K562 (cell line): Measurements from ENCODE around the gene SPINK4. TPM values are rescaled to one million over a fixed set of nuclear protein-coding genes. Genes with fewer than 3 reads are reported as not detected.

Source experiments
- ATF4 ChIP-seq: fragments of 450-650 bp; formaldehyde crosslinking; IDR thresholded peaks from 2 replicates; pipeline ENCODE4 v1.4.0; 2022; ENCODE audit warnings: mild to moderate bottlenecking, moderate library complexity
- CHD2 ChIP-seq: IDR thresholded peaks from 2 replicates; pipeline ENCODE4 v1.6.1; 2011; ENCODE audit warnings: low read depth, low read length
- COPS2 ChIP-seq: fragments of 450-650 bp; conservative IDR thresholded peaks from 2 replicates; pipeline ENCODE4 v1.6.1; 2016; ENCODE audit warnings: mild to moderate bottlenecking, moderate library complexity
- ELF2 ChIP-seq: fragments of 250-450 bp; sonication (Bioruptor Pico); IDR thresholded peaks from 2 replicates; pipeline ENCODE4 v1.5.0; 2021; ENCODE audit warnings: mild to moderate bottlenecking
- GABPA ChIP-seq: fragments of 200-800 bp; sonication (Bioruptor generic); conservative IDR thresholded peaks from 2 replicates; pipeline ENCODE4 v1.6.1; 2016; ENCODE audit warnings: low read depth, missing genetic modification characterization, missing compliant biosample characterization
- MBD2 ChIP-seq: sonication (generic); IDR thresholded peaks from 2 replicates; pipeline ENCODE4 v1.6.1; 2016; ENCODE audit warnings: low read depth, borderline replicate concordance
- MTA2 ChIP-seq: fragments of 450-650 bp; IDR thresholded peaks from 2 replicates; pipeline ENCODE4 v1.6.1; 2016; ENCODE audit warnings: low read depth
- MTF1 ChIP-seq: fragments of 250-450 bp; sonication (Bioruptor Pico); IDR thresholded peaks from 2 replicates; pipeline ENCODE4 v1.9.0; 2021; ENCODE audit warnings: moderate library complexity, mild to moderate bottlenecking, inconsistent platforms, borderline replicate concordance
- POLR2B ChIP-seq: fragments of 450-650 bp; IDR thresholded peaks from 2 replicates; pipeline ENCODE4 v1.6.1; 2018; ENCODE audit warnings: low read depth; ENCODE audit not compliant: partially characterized antibody
- POLR2H ChIP-seq: IDR thresholded peaks from 2 replicates; pipeline ENCODE4 v1.6.1; 2016; ENCODE audit warnings: missing genetic modification characterization, low read depth, mild to moderate bottlenecking, control low read depth, missing compliant biosample characterization, moderate library complexity
- RFX7 ChIP-seq: fragments of 250-450 bp; sonication (Bioruptor Pico); IDR thresholded peaks from 2 replicates; pipeline ENCODE4 v1.5.1; 2021; ENCODE audit warnings: mild to moderate bottlenecking
- SREBF2 ChIP-seq: sonication (generic); formaldehyde crosslinking; IDR thresholded peaks from 2 replicates; pipeline ENCODE4 v1.4.0; 2020; ENCODE audit warnings: mild to moderate bottlenecking, missing genetic modification reagents
- SRF ChIP-seq, 2 experiments: fragments of 250-450, 450-650 bp in 1 of 2; sonication (Bioruptor Pico) in 1 of 2; sonication (generic) in 1 of 2; formaldehyde crosslinking; IDR thresholded peaks; 2 replicates each; pipeline versions ENCODE4 v1.5.0 to v1.5.1; 2020 to 2022; ENCODE audit warnings: mild to moderate bottlenecking in 1 of 2, missing genetic modification reagents in 1 of 2
- SRSF1 ChIP-seq: fragments of 200-400 bp; formaldehyde crosslinking; IDR thresholded peaks from 2 replicates; pipeline ENCODE4 v1.6.1; 2017; ENCODE audit warnings: mild to moderate bottlenecking, low read depth, low read length, moderate library complexity
- ZBTB34 ChIP-seq: fragments of 250-450 bp; sonication (Bioruptor Pico); IDR thresholded peaks from 2 replicates; pipeline ENCODE4 v1.8.0; 2021; ENCODE audit warnings: mild to moderate bottlenecking, moderate library complexity
- ZNF24 ChIP-seq: fragments of 450-650 bp; IDR thresholded peaks from 2 replicates; pipeline ENCODE4 v1.6.1; 2016
- ZNF274 ChIP-seq: IDR thresholded peaks from 2 replicates; pipeline ENCODE4 v1.6.1; 2011; ENCODE audit warnings: low read depth, mild to moderate bottlenecking, low read length, moderate library complexity, borderline replicate concordance
- ZNF311 ChIP-seq: fragments of 250-450 bp; sonication (Bioruptor Pico); IDR thresholded peaks from 2 replicates; pipeline ENCODE4 v1.4.0; 2020; ENCODE audit warnings: mild to moderate bottlenecking, moderate library complexity
- ZNF316 ChIP-seq: fragments of 450-650 bp; IDR thresholded peaks from 2 replicates; pipeline ENCODE4 v1.6.1; 2016
- polyA plus RNA-seq, 8 experiments: library from polyadenylated mRNA; depleted of rRNA in 4 of 8; stranded (reverse) in 5 of 8; unstranded in 3 of 8; fragments of >200 nt; fragmentation: Nextera tagmentation in 2 of 8; fragmentation: Illumina TruSeq in 1 of 8; extraction: Ambion mirVana in 2 of 8; extraction: Trizol in 1 of 8; gene quantifications; 2 replicates each; pipeline versions ENCODE4 v1.2.1 to v1.2.3, GENCODE V29; 2011 to 2014; ENCODE audit warnings: inconsistent platforms in 1 of 8, missing spikeins in 1 of 8
- total RNA-seq, 7 experiments: library from RNA; depleted of rRNA in 6 of 7; stranded (reverse); fragments of >200 nt in 6 of 7; fragmentation: Illumina TruSeq in 2 of 7; extraction: Trizol in 2 of 7; gene quantifications; 2 replicates each; pipeline versions ENCODE4 v1.2.1 to v1.2.3, GENCODE V29; 2011 to 2021; ENCODE audit warnings: low replicate concordance in 1 of 7
- TF ChIP-seq, protein P1 (sequence below): sonication (generic); formaldehyde crosslinking; IDR thresholded peaks from 2 replicates; pipeline ENCODE4 v1.9.0; 2022; ENCODE audit warnings: mild to moderate bottlenecking, missing genetic modification reagents
- TF ChIP-seq, protein P2 (sequence below): fragments of 250-450 bp; sonication (Bioruptor Pico); IDR thresholded peaks from 2 replicates; pipeline ENCODE4 v1.5.0; 2021
- TF ChIP-seq, protein P3 (sequence below): sonication (generic); formaldehyde crosslinking; IDR thresholded peaks from 2 replicates; pipeline ENCODE4 v1.8.0; 2023; ENCODE audit warnings: mild to moderate bottlenecking, missing genetic modification reagents

Gene SPINK4
- total and polyA plus RNA-seq, 9 of the 15 experiments (the other 6 are each of a cell fraction or from before 2014, with no cell fraction given): 0.74 to 5.5 (median 2.1) TPM; not detected in 2

DNA sequence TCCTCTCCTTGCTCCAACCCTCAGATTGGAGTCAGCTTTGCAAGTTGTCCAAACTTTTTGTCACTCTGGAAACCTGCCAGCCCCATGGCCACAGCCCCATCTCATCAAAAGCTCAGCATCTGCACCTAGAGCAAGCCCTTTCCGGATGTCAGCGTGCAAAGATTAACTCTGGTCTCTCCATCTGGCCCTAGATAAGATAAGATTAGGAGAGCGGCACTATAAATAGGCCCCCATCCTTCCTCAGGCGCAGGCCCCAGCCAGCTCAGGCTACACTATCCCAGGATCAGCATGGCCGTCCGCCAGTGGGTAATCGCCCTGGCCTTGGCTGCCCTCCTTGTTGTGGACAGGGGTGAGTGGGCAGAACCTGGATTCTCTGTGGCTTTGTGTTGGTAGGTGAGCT, at the start of gene SPINK4 (continued):
- TF ChIP-seq, protein P1, sequence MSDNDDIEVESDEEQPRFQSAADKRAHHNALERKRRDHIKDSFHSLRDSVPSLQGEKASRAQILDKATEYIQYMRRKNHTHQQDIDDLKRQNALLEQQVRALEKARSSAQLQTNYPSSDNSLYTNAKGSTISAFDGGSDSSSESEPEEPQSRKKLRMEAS (CRISPR knock-in tag): no peak
- TF ChIP-seq ELF2 (CRISPR knock-in tag): 0 out of 2 replicates have a peak, but pooled peaks have one; percentile 39
- TF ChIP-seq CHD2: no peak
- TF ChIP-seq, protein P2, sequence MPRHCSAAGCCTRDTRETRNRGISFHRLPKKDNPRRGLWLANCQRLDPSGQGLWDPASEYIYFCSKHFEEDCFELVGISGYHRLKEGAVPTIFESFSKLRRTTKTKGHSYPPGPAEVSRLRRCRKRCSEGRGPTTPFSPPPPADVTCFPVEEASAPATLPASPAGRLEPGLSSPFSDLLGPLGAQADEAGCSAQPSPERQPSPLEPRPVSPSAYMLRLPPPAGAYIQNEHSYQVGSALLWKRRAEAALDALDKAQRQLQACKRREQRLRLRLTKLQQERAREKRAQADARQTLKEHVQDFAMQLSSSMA (CRISPR knock-in tag): no peak
- peak; percentile 91 for TF ChIP-seq MTA2
- no peak for TF ChIP-seq ZBTB34 (CRISPR knock-in tag)
- no peak for TF ChIP-seq POLR2B
- TF ChIP-seq MTF1 (CRISPR knock-in tag): no peak
- peak; percentile 68; the same call in 1 of the 2 replicates for TF ChIP-seq ZNF311 (CRISPR knock-in tag)
- TF ChIP-seq POLR2H (tag): no peak
- TF ChIP-seq SRSF1: no peak
- no peak for TF ChIP-seq ZNF316
- peak; percentile 51; the same call in 1 of the 2 replicates for TF ChIP-seq MBD2
- no peak for TF ChIP-seq ZNF274
- TF ChIP-seq GABPA (tag): peak; percentile 64
- TF ChIP-seq SREBF2: no peak
- TF ChIP-seq RFX7: no peak
- TF ChIP-seq, protein P3, sequence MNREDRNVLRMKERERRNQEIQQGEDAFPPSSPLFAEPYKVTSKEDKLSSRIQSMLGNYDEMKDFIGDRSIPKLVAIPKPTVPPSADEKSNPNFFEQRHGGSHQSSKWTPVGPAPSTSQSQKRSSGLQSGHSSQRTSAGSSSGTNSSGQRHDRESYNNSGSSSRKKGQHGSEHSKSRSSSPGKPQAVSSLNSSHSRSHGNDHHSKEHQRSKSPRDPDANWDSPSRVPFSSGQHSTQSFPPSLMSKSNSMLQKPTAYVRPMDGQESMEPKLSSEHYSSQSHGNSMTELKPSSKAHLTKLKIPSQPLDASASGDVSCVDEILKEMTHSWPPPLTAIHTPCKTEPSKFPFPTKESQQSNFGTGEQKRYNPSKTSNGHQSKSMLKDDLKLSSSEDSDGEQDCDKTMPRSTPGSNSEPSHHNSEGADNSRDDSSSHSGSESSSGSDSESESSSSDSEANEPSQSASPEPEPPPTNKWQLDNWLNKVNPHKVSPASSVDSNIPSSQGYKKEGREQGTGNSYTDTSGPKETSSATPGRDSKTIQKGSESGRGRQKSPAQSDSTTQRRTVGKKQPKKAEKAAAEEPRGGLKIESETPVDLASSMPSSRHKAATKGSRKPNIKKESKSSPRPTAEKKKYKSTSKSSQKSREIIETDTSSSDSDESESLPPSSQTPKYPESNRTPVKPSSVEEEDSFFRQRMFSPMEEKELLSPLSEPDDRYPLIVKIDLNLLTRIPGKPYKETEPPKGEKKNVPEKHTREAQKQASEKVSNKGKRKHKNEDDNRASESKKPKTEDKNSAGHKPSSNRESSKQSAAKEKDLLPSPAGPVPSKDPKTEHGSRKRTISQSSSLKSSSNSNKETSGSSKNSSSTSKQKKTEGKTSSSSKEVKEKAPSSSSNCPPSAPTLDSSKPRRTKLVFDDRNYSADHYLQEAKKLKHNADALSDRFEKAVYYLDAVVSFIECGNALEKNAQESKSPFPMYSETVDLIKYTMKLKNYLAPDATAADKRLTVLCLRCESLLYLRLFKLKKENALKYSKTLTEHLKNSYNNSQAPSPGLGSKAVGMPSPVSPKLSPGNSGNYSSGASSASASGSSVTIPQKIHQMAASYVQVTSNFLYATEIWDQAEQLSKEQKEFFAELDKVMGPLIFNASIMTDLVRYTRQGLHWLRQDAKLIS (CRISPR knock-in tag): no peak
- no peak for TF ChIP-seq ZNF24
- TF ChIP-seq ATF4 (CRISPR knock-in tag): peak; percentile 52; the same call in 1 of the 2 replicates
- TF ChIP-seq SRF (CRISPR knock-in tag; IDR thresholded peaks at IDR 0.05): no peak
- no peak for TF ChIP-seq COPS2
